ENCODE data around the gene NSUN3. TPM values are rescaled to one million over a fixed set of nuclear protein-coding genes. Genes with fewer than 3 reads are reported as not detected.
A peak's percentile ranks its signal among the peaks of the same experiment; 100 is the strongest.
"Not testable (repeated sequence)": the region's sequence is repeated elsewhere in the genome, so short reads cannot be mapped to it uniquely, and the experiment has no call there.

NSUN3 gene
- total RNA-seq, 1 experiment from 2014 or later: 14.4 TPM

DNA sequence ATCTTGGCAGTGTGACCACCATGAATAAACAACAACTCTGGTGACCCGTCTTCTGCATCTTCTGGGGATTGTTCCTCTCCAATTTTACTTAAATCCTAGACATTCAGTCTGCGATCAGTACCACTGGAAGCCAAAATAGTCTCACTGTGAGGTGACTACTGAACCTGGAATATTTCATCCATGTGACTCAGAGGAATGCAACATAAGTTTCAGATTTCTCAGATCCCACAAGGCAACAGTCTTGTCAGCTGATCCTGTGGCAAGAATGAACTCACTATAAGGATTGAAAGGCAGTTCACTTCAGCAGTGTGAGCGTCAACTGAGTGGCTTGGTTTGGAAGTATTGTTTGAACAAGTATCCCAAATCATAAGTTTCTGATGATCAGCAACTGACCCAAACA is 13.2 kb downstream of the NSUN3 start:
- Histone ChIP-seq H3K27me3 (ENCODE audit: control insufficient read depth, insufficient read depth, low read length) (no peaks in the 10 kb centered on the region), H3K9me3 (ENCODE audit: control insufficient read depth, insufficient read depth, low read depth, low read length) (no peaks in the 10 kb centered on the region), H3K36me3 (ENCODE audit: control insufficient read depth, insufficient read depth, low read length) (no peaks in the 10 kb centered on the region), H3K4me3 (ENCODE audit: low read depth in 2 of 2, low read length in 2 of 2) (no peak overlapping the region), H3K4me1 (ENCODE audit: control insufficient read depth, insufficient read depth, low read length) (no peaks in the 10 kb centered on the region), H3K27ac (ENCODE audit: low read length) (no peak overlapping the region)
- ATAC-seq (no peak), DNase-seq (ENCODE audit: low read depth, low spot score) (no peak)
- no TSS peak for BruUV-seq (replicated peaks)
- in situ Hi-C loops (cut with HindIII; ENCODE audit: low pct_unique_long_range_greater_than_20kb, low sequenced_read_pairs): no loop called here
- intact Hi-C loops (cut with micrococcal nuclease; ENCODE audit: unreplicated experiment): no loop called here
- no peak for TF ChIP-seq POLR2AphosphoS5 (IDR thresholded peaks at IDR 0.05; ENCODE audit: low read depth, low read length)
- POLR2A ChIA-PET: interaction anchor here (0.6 kb wide), 1 partner anchor 191 kb away, joined by 3 read pairs; no protein-coding TSS in a partner anchor
- CTCF ChIA-PET: no interaction called here

DNA sequence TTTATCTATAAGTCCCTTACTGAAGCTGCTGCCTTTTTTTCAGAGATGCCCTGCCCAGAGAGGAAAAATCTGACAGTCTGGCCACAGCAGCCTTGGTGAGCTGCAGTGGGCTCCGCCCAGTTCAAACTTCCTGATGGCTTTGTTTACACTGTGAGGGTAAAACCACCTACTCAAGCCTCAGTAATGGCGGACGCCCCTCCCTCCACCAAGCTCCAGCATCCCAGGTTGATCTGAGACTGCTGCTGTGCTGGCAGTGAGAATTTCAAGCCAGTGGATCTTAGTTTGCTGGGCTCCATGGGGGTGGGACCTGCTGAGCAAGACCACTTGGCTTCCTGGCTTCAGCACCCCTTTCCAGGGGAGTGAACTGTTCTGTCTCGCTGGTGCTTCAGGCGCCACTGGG is 17.7 kb downstream of the NSUN3 start:
- DNase-seq (ENCODE audit: low read depth, low spot score); H3K9me3 ChIP-seq (ENCODE audit: control insufficient read depth, insufficient read depth, low read depth, low read length); ATAC-seq; BruUV-seq (replicated peaks); POLR2A ChIA-PET; H3K4me1 ChIP-seq (ENCODE audit: control insufficient read depth, insufficient read depth, low read length); H3K36me3 ChIP-seq (ENCODE audit: control insufficient read depth, insufficient read depth, low read length); H3K27ac ChIP-seq (ENCODE audit: low read length); in situ Hi-C loops (cut with HindIII; ENCODE audit: low pct_unique_long_range_greater_than_20kb, low sequenced_read_pairs); intact Hi-C loops (cut with micrococcal nuclease; ENCODE audit: unreplicated experiment); H3K4me3 ChIP-seq (ENCODE audit: low read depth in 2 of 2, low read length in 2 of 2); H3K27me3 ChIP-seq (ENCODE audit: control insufficient read depth, insufficient read depth, low read length); CTCF ChIA-PET: not testable (repeated sequence)

DNA sequence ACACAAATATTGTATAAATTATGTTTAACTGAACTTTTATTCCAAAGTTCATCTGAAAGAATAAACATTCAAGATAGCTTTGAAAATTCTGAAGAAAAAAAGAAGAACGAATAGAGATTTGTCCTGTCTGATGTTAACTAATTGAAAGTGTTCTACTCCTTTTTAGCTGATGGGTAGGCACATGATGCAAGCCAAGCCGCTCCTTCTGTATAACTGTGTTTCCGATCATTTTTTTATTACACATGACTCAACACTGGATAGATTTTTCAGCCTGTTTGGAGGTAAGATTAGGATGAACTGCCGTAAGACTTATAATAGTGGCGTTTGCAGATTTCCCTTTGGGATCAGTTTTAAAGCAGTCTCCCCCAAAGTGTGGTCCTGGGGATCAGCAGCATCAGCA is 19.0 kb downstream of the NSUN3 start:
- TF ChIP-seq SIN3A (IDR thresholded peaks at IDR 0.05; ENCODE audit: borderline replicate concordance, insufficient read depth, low read depth, low read length): no peak
- TF ChIP-seq, protein P1, sequence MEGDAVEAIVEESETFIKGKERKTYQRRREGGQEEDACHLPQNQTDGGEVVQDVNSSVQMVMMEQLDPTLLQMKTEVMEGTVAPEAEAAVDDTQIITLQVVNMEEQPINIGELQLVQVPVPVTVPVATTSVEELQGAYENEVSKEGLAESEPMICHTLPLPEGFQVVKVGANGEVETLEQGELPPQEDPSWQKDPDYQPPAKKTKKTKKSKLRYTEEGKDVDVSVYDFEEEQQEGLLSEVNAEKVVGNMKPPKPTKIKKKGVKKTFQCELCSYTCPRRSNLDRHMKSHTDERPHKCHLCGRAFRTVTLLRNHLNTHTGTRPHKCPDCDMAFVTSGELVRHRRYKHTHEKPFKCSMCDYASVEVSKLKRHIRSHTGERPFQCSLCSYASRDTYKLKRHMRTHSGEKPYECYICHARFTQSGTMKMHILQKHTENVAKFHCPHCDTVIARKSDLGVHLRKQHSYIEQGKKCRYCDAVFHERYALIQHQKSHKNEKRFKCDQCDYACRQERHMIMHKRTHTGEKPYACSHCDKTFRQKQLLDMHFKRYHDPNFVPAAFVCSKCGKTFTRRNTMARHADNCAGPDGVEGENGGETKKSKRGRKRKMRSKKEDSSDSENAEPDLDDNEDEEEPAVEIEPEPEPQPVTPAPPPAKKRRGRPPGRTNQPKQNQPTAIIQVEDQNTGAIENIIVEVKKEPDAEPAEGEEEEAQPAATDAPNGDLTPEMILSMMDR (IDR thresholded peaks at IDR 0.05): no peak
- Histone ChIP-seq H3K4me3 (ENCODE audit: low read depth in 2 of 2, low read length in 2 of 2) (no peak overlapping the region), H3K27me3 (ENCODE audit: control insufficient read depth, insufficient read depth, low read length) (no peaks in the 10 kb centered on the region), H3K36me3 (ENCODE audit: control insufficient read depth, insufficient read depth, low read length) (no peaks in the 10 kb centered on the region), H3K9me3 (ENCODE audit: control insufficient read depth, insufficient read depth, low read depth, low read length) (no peaks in the 10 kb centered on the region), H3K27ac (ENCODE audit: low read length) (no peak overlapping the region), H3K4me1 (ENCODE audit: control insufficient read depth, insufficient read depth, low read length) (no peaks in the 10 kb centered on the region)
- intact Hi-C loops (cut with micrococcal nuclease; ENCODE audit: unreplicated experiment): no loop called here
- BruUV-seq (replicated peaks): TSS peak; percentile 7
- ATAC-seq (no peak), DNase-seq (ENCODE audit: low read depth, low spot score) (no peak)
- ChIA-PET CTCF (no interaction called here), POLR2A (no interaction called here)
- in situ Hi-C loops (cut with HindIII; ENCODE audit: low pct_unique_long_range_greater_than_20kb, low sequenced_read_pairs): no loop called here

DNA sequence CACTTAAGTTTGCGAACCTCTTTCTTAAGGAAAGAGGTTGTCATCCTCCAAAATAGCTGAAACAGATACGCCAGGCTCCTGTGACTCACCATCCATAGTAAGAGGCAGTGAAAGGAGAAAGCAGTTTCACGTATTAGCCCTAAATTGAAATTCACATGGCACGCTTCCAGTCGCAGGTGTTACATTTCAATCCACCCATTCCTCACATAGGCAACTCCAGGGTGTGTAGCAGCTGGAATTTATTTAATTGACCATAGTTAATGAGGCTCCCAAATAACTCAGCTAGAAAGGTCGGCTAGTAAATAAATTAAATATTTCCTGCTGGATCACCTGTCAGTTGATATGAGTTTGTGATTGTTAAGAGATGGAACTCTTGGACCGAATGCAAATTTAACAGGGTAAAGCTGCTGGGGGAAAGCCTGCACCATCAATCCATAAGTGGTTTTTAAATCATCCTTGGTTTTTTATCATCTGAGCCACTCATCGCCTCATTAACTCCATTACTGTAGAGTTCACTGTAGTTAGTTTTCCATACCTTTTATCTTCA is 19.6 kb downstream of the NSUN3 start:
- Histone ChIP-seq H3K9me3 (ENCODE audit: control insufficient read depth, insufficient read depth, low read depth, low read length) (no peaks in the 10 kb centered on the region), H3K4me3 (ENCODE audit: low read depth in 2 of 2, low read length in 2 of 2) (no peak overlapping the region), H3K27me3 (ENCODE audit: control insufficient read depth, insufficient read depth, low read length) (no peaks in the 10 kb centered on the region), H3K27ac (ENCODE audit: low read length) (no peak overlapping the region), H3K36me3 (ENCODE audit: control insufficient read depth, insufficient read depth, low read length) (no peaks in the 10 kb centered on the region), H3K4me1 (ENCODE audit: control insufficient read depth, insufficient read depth, low read length) (no peaks in the 10 kb centered on the region)
- DNase-seq (ENCODE audit: low read depth, low spot score): no peak
- BruUV-seq (replicated peaks): no TSS peak
- no peak for ATAC-seq
- no peak for TF ChIP-seq SIN3A (IDR thresholded peaks at IDR 0.05; ENCODE audit: borderline replicate concordance, insufficient read depth, low read depth, low read length)
- TF ChIP-seq TCF7L2 (IDR thresholded peaks at IDR 0.05; ENCODE audit: low read depth, low read length): no peak
- TF ChIP-seq, protein P2, sequence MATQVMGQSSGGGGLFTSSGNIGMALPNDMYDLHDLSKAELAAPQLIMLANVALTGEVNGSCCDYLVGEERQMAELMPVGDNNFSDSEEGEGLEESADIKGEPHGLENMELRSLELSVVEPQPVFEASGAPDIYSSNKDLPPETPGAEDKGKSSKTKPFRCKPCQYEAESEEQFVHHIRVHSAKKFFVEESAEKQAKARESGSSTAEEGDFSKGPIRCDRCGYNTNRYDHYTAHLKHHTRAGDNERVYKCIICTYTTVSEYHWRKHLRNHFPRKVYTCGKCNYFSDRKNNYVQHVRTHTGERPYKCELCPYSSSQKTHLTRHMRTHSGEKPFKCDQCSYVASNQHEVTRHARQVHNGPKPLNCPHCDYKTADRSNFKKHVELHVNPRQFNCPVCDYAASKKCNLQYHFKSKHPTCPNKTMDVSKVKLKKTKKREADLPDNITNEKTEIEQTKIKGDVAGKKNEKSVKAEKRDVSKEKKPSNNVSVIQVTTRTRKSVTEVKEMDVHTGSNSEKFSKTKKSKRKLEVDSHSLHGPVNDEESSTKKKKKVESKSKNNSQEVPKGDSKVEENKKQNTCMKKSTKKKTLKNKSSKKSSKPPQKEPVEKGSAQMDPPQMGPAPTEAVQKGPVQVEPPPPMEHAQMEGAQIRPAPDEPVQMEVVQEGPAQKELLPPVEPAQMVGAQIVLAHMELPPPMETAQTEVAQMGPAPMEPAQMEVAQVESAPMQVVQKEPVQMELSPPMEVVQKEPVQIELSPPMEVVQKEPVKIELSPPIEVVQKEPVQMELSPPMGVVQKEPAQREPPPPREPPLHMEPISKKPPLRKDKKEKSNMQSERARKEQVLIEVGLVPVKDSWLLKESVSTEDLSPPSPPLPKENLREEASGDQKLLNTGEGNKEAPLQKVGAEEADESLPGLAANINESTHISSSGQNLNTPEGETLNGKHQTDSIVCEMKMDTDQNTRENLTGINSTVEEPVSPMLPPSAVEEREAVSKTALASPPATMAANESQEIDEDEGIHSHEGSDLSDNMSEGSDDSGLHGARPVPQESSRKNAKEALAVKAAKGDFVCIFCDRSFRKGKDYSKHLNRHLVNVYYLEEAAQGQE (IDR thresholded peaks at IDR 0.05; ENCODE audit: insufficient read depth in 1 of 2, low read depth in 2 of 2, low read length in 1 of 2): no peak
- TF ChIP-seq POLR2AphosphoS5 (IDR thresholded peaks at IDR 0.05; ENCODE audit: low read depth, low read length): no peak
- TF ChIP-seq, protein P1 (IDR thresholded peaks at IDR 0.05): no peak
- CTCF ChIA-PET: no interaction called here
- intact Hi-C loops (cut with micrococcal nuclease; ENCODE audit: unreplicated experiment) (no loop called here), in situ Hi-C loops (cut with HindIII; ENCODE audit: low pct_unique_long_range_greater_than_20kb, low sequenced_read_pairs) (no loop called here)
- POLR2A ChIA-PET: no interaction called here
